ENCODE results near the gene CRBN.

GRCh38 chr3:3192286-3192675 lies 12.8 kb upstream of the CRBN start:
- TF ChIP-seq CTCF (IDR thresholded peaks at IDR 0.05) (no peak), POLR2A (IDR thresholded peaks at IDR 0.05) (no peak)
